H1 (cell line): ENCODE data around the gene FANCL. TPM values are rescaled to one million over a fixed set of nuclear protein-coding genes. Genes with fewer than 3 reads are reported as not detected.

Experiments used
- CTCF ChIA-PET: fragments of 300-600 bp; sonication (Branson Sonifier 250); formaldehyde crosslinking; loops from one replicate; lab custom pipeline; 2021; ENCODE audit not compliant: partially characterized antibody; lab: Charles Lee
- POLR2A ChIA-PET: fragments of 300-600 bp; sonication (Branson Sonifier 250); formaldehyde crosslinking; loops from one replicate; lab custom pipeline; 2021; ENCODE audit warnings: inconsistent platforms; ENCODE audit not compliant: partially characterized antibody; lab: Charles Lee
- DNase-seq, 2 experiments: peaks; one replicate each; pipeline versions ENCODE4 v3.0.0 to v3.0.0-alpha.2; 2010 to 2022; ENCODE audit warnings: low spot score in 2 of 2, low read depth in 1 of 2, mixed read lengths in 1 of 2
- FAIRE-seq: peaks from 2 replicates; lab custom pipeline; 2011; peaks lifted over from hg19 to GRCh38; lab: Jason Lieb, UNC
- H2AFZ ChIP-seq: 2 replicates; pipeline ENCODE4 v1.8.1; 2012; ENCODE audit warnings: low read length, inconsistent platforms
- H2AK5ac ChIP-seq: 2 replicates; pipeline ENCODE4 v1.6.1; 2013; ENCODE audit warnings: low read depth, low read length
- H2BK120ac ChIP-seq: replicated peaks from 2 replicates; pipeline ENCODE3; 2013; ENCODE audit warnings: low read depth, low read length, inconsistent platforms
- H2BK12ac ChIP-seq: 2 replicates; pipeline ENCODE4 v1.6.1; 2013; ENCODE audit warnings: low read depth, low read length
- H2BK15ac ChIP-seq: 2 replicates; pipeline ENCODE4 v1.6.1; 2013; ENCODE audit warnings: low read length
- H2BK20ac ChIP-seq: 2 replicates; pipeline ENCODE4 v1.6.1; 2013; ENCODE audit warnings: low read length
- H2BK5ac ChIP-seq: 2 replicates; pipeline ENCODE4 v1.6.1; 2013; ENCODE audit warnings: low read depth, low read length
- H3K14ac ChIP-seq: 2 replicates; pipeline ENCODE4 v1.6.1; 2013; ENCODE audit warnings: inconsistent platforms; ENCODE audit not compliant: insufficient read length
- H3K18ac ChIP-seq: 2 replicates; pipeline ENCODE4 v1.6.1; 2013; ENCODE audit warnings: low read length; ENCODE audit errors: extremely low read depth
- H3K23ac ChIP-seq: 2 replicates; pipeline ENCODE4 v1.6.1; 2013; ENCODE audit warnings: inconsistent platforms; ENCODE audit not compliant: insufficient read length
- H3K23me2 ChIP-seq: 2 replicates; pipeline ENCODE4 v1.6.1; 2013; ENCODE audit warnings: low read depth, low read length
- H3K27ac ChIP-seq: 2 replicates; pipeline ENCODE4 v1.6.1; 2011; ENCODE audit warnings: low read depth, low read length, inconsistent platforms
- H3K27me3 ChIP-seq, 4 experiments: replicated peaks in 1 of 4; 1 replicate in 1 of 4; 2 replicates in 3 of 4; pipeline versions ENCODE4 v1.6.1 to v1.8.1; 2011 to 2013; ENCODE audit warnings: low read length in 3 of 4, mild to moderate bottlenecking in 3 of 4, inconsistent platforms in 2 of 4, mixed read lengths in 2 of 4, moderate library complexity in 1 of 4; ENCODE audit not compliant: control insufficient read depth in 3 of 4, insufficient read depth in 3 of 4; ENCODE audit errors: extremely low read depth in 1 of 4
- H3K36me3 ChIP-seq, 4 experiments: 2 replicates each; pipeline versions ENCODE4 v1.6.1 to v1.8.1; 2011 to 2013; ENCODE audit warnings: mild to moderate bottlenecking in 4 of 4, low read length in 3 of 4, moderate library complexity in 2 of 4, control low read depth in 1 of 4, inconsistent platforms in 1 of 4; ENCODE audit not compliant: insufficient read depth in 4 of 4, control insufficient read depth in 2 of 4
- H3K4ac ChIP-seq: replicated peaks from 2 replicates; pipeline ENCODE3; 2013; ENCODE audit warnings: low read length, low read depth, mixed read lengths, inconsistent platforms; ENCODE audit not compliant: insufficient read length
- H3K4me1 ChIP-seq, 4 experiments: replicated peaks in 1 of 4; 1 replicate in 1 of 4; 2 replicates in 3 of 4; pipeline versions ENCODE4 v1.6.1 to v1.8.1; 2011 to 2013; ENCODE audit warnings: low read length in 3 of 4, inconsistent platforms in 2 of 4, mixed read lengths in 1 of 4; ENCODE audit not compliant: insufficient read depth in 4 of 4, control insufficient read depth in 3 of 4
- H3K4me2 ChIP-seq, 2 experiments: 2 replicates each; pipeline versions ENCODE4 v1.6.1 to v1.8.1; 2011 to 2013; ENCODE audit warnings: low read depth in 2 of 2, low read length in 2 of 2, control low read depth in 1 of 2, inconsistent platforms in 1 of 2, mild to moderate bottlenecking in 1 of 2; ENCODE audit not compliant: insufficient read depth in 1 of 2
- H3K4me3 ChIP-seq, 4 experiments: fragments of 200-600, 300-600 bp in 1 of 4; sonication (generic), shearing (Covaris generic), sonication (Bioruptor Twin) in 1 of 4; 2 replicates each; pipeline versions ENCODE4 v1.5.1 to v1.8.1; 2011 to 2016; ENCODE audit warnings: low read length in 4 of 4, low read depth in 3 of 4, control low read depth in 2 of 4, inconsistent platforms in 2 of 4, mild to moderate bottlenecking in 2 of 4, mixed read lengths in 1 of 4, moderate library complexity in 1 of 4; ENCODE audit not compliant: insufficient read depth in 2 of 4; ENCODE audit errors: extremely low read depth in 1 of 4
- H3K56ac ChIP-seq: replicated peaks from 2 replicates; pipeline ENCODE3; 2013; ENCODE audit warnings: low read depth, mild to moderate bottlenecking, mixed read lengths, low read length, inconsistent platforms; ENCODE audit not compliant: insufficient read length
- H3K79me1 ChIP-seq: 2 replicates; pipeline ENCODE4 v1.6.1; 2013; ENCODE audit warnings: low read depth, low read length, control low read depth
- H3K79me2 ChIP-seq, 2 experiments: 2 replicates each; pipeline versions ENCODE4 v1.6.1 to v1.8.1; 2012 to 2013; ENCODE audit warnings: low read length in 2 of 2, mild to moderate bottlenecking in 2 of 2, inconsistent platforms in 1 of 2; ENCODE audit not compliant: insufficient read depth in 2 of 2, control insufficient read depth in 1 of 2
- H3K9ac ChIP-seq, 4 experiments: replicated peaks in 1 of 4; 1 replicate in 1 of 4; 2 replicates in 3 of 4; pipeline versions ENCODE4 v1.6.1 to v1.8.1; 2011 to 2013; ENCODE audit warnings: low read depth in 3 of 4, low read length in 3 of 4, control low read depth in 2 of 4, mild to moderate bottlenecking in 2 of 4, moderate library complexity in 2 of 4, inconsistent platforms in 1 of 4; ENCODE audit errors: extremely low read depth in 1 of 4
- H3K9me3 ChIP-seq, 2 experiments: 2 replicates each; pipeline versions ENCODE4 v1.6.1 to v1.8.1; 2012 to 2013; ENCODE audit warnings: mild to moderate bottlenecking in 2 of 2, moderate library complexity in 2 of 2, control low read depth in 1 of 2, inconsistent platforms in 1 of 2, low read depth in 1 of 2, low read length in 1 of 2, mixed read lengths in 1 of 2; ENCODE audit not compliant: insufficient read depth in 2 of 2
- H4K20me1 ChIP-seq, 2 experiments: replicated peaks in 1 of 2; 2 replicates each; pipeline versions ENCODE3 to v1.8.1; 2011 to 2013; ENCODE audit warnings: inconsistent platforms in 2 of 2, low read length in 2 of 2, mild to moderate bottlenecking in 1 of 2; ENCODE audit not compliant: insufficient read depth in 2 of 2, control insufficient read depth in 1 of 2
- H4K5ac ChIP-seq: 2 replicates; pipeline ENCODE4 v1.6.1; 2013; ENCODE audit warnings: low read length, low read depth, mixed read lengths, inconsistent platforms; ENCODE audit not compliant: insufficient read length
- H4K8ac ChIP-seq: 2 replicates; pipeline ENCODE4 v1.8.0; 2013; ENCODE audit warnings: mild to moderate bottlenecking, moderate library complexity, low read length, inconsistent platforms; ENCODE audit not compliant: insufficient read depth; ENCODE audit errors: extremely low read depth
- H4K91ac ChIP-seq: replicated peaks from 2 replicates; pipeline ENCODE3; 2013; ENCODE audit warnings: low read length, mixed read lengths, inconsistent platforms; ENCODE audit not compliant: insufficient read length
- CREB1 ChIP-seq: IDR thresholded peaks from 2 replicates; pipeline ENCODE4 v1.6.1; 2012; ENCODE audit warnings: inconsistent platforms
- CTBP2 ChIP-seq: IDR thresholded peaks from 2 replicates; pipeline ENCODE4 v1.7.0; 2011; ENCODE audit warnings: borderline replicate concordance, mild to moderate bottlenecking, moderate library complexity, mixed read lengths, low read length; ENCODE audit not compliant: insufficient read depth, insufficient read length
- EZH2 ChIP-seq: fragments of 200-600 bp; sonication (generic); IDR thresholded peaks from 2 replicates; pipeline ENCODE4 v1.7.1; 2012; ENCODE audit warnings: low read depth, mild to moderate bottlenecking, moderate library complexity, low read length, inconsistent platforms; ENCODE audit not compliant: severe bottlenecking
- FOSL1 ChIP-seq: IDR thresholded peaks from 2 replicates; pipeline ENCODE4 v1.6.1; 2011; ENCODE audit warnings: mild to moderate bottlenecking, low read depth, low read length, moderate library complexity; ENCODE audit not compliant: insufficient read depth
- JUND ChIP-seq: IDR thresholded peaks from 2 replicates; pipeline ENCODE4 v1.6.1; 2011; ENCODE audit warnings: mild to moderate bottlenecking, improper control_type of control experiment, low read length
- KDM1A ChIP-seq: fragments of 200-600, 300-600 bp; sonication (generic); IDR thresholded peaks from 2 replicates; pipeline ENCODE4 v1.7.1; 2016; ENCODE audit warnings: mild to moderate bottlenecking, low read length, borderline replicate concordance
- RAD21 ChIP-seq, 2 experiments: IDR thresholded peaks in 1 of 2; conservative IDR thresholded peaks in 1 of 2; 2 replicates each; pipeline ENCODE4 v1.6.1; 2011; ENCODE audit warnings: low read depth in 2 of 2, low read length in 2 of 2, improper control_type of control experiment in 1 of 2, inconsistent platforms in 1 of 2, mild to moderate bottlenecking in 1 of 2, moderate library complexity in 1 of 2
- RBBP5 ChIP-seq: IDR thresholded peaks from 2 replicates; pipeline ENCODE4 v1.7.1; 2012; ENCODE audit warnings: low read depth, mild to moderate bottlenecking, inconsistent platforms, low read length, moderate library complexity, borderline replicate concordance
- RXRA ChIP-seq: IDR thresholded peaks from 2 replicates; pipeline ENCODE4 v1.6.1; 2011; ENCODE audit warnings: low read depth, mild to moderate bottlenecking, low read length, moderate library complexity; ENCODE audit not compliant: insufficient read depth
- WGBS, 2 experiments: shearing (Covaris generic) in 1 of 2; methylation state at CpG; one replicate each; pipeline versions ENCODE4 v1.1.6 to v1.1.7; 2013 to 2015; ENCODE audit warnings: low lambda C conversion rate in 2 of 2, mixed read lengths in 2 of 2, inconsistent platforms in 1 of 2, low coverage in 1 of 2, missing lambda C conversion rate in 1 of 2; ENCODE audit not compliant: insufficient replicate concordance in 2 of 2, insufficient coverage in 1 of 2, insufficient read length in 1 of 2; ENCODE audit errors: extremely low coverage in 1 of 2, missing lambda C conversion rate in 1 of 2; 5-methylcytosine and 5-hydroxymethylcytosine counted together
- polyA plus RNA-seq, 7 experiments: library from polyadenylated mRNA; depleted of rRNA in 3 of 7; stranded (reverse) in 5 of 7; unstranded in 2 of 7; fragments of >200 nt in 5 of 7; fragments of 200-250 nt in 2 of 7; gene quantifications; 1 replicate in 5 of 7; 2 replicates in 1 of 7; 4 replicates in 1 of 7; pipeline versions ENCODE4 v1.2.1 to v1.2.3, GENCODE V29; 2011 to 2013; ENCODE audit warnings: missing spikeins in 2 of 7, mixed read lengths in 2 of 7
- total RNA-seq: library from RNA; stranded (reverse); fragmentation: NEBNext Ultra II Directional; extraction: Animal tissue kit (Norgen Biotek cat#: 25700); gene quantifications from 2 replicates; pipeline ENCODE4 v1.2.1, GENCODE V29; 2021
- TF ChIP-seq, protein P1 (sequence below), 3 experiments: IDR thresholded peaks; 1 replicate in 2 of 3; 2 replicates in 1 of 3; pipeline versions ENCODE4 v1.5.1 to v1.6.1; 2011; ENCODE audit warnings: low read length in 3 of 3, mild to moderate bottlenecking in 3 of 3, inconsistent platforms in 2 of 3, low read depth in 1 of 3, moderate library complexity in 1 of 3; ENCODE audit not compliant: insufficient read depth in 1 of 3; ENCODE audit errors: control extremely low read depth in 1 of 3

Gene FANCL
- total and polyA plus RNA-seq, 2 of the 8 experiments (the other 6 are each of a cell fraction or from before 2014, with no cell fraction given) = 38.7 to 55.9 TPM

DNA sequence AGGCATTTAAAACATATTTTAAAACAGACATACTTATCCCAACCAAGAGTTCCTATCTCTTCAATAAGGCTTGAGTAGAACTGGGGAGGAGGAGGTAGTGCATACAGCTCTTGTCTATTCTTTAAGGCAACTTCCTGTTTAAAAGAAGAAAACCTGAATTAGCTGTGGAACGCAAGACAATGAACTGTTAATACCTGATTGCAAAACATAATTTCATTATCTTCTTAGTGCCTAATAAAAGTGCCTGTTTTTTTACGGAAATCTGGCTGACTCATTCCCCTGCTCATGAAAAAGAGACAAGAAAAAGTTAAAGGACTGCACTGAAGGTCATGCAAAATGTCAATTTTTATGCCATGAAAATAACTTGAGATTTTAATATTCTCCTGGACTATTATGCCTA lies 19.2 kb downstream of the FANCL start:
- H3K4ac ChIP-seq = no peak overlapping the region
- H3K27me3 ChIP-seq = no peaks in the 10 kb centered on the region
- H2BK120ac ChIP-seq = no peak overlapping the region
- no peak overlapping the region for H3K9ac ChIP-seq
- H2AFZ ChIP-seq = no peak overlapping the region
- peaks cover 0 to 43% of the 10 kb centered on the region in 2 experiments; a peak in 2 of 4 replicates for H3K79me2 ChIP-seq
- POLR2A ChIA-PET = no interaction called here
- no peak overlapping the region for H3K14ac ChIP-seq
- 85% methylated on average over 2 of the region's 2 CpGs; no CpG with 5 or more reads in 1 of the 2 experiments for WGBS, 2 experiments
- no peak overlapping the region for H3K4me3 ChIP-seq
- H3K79me1 ChIP-seq = no peaks in the 10 kb centered on the region
- H3K56ac ChIP-seq = no peak overlapping the region
- no peaks in the 10 kb centered on the region for H3K9me3 ChIP-seq
- H3K36me3 ChIP-seq = peaks cover 0 to 32% (median 9%) of the 10 kb centered on the region in 4 experiments; a peak in 4 of 8 replicates
- TF ChIP-seq RBBP5 (no peak), FOSL1 (no peak), CREB1 (no peak), RAD21 (IDR thresholded peaks at IDR 0.05 in 1 of 2, conservative IDR thresholded peaks at IDR 0.05 in 1 of 2; ENCODE audit: low read depth in 2 of 2, low read length in 2 of 2) (no peak), CTBP2 (no peak), KDM1A (no peak), RXRA (no peak), JUND (no peak), EZH2 (no peak)
- TF ChIP-seq, protein P1, sequence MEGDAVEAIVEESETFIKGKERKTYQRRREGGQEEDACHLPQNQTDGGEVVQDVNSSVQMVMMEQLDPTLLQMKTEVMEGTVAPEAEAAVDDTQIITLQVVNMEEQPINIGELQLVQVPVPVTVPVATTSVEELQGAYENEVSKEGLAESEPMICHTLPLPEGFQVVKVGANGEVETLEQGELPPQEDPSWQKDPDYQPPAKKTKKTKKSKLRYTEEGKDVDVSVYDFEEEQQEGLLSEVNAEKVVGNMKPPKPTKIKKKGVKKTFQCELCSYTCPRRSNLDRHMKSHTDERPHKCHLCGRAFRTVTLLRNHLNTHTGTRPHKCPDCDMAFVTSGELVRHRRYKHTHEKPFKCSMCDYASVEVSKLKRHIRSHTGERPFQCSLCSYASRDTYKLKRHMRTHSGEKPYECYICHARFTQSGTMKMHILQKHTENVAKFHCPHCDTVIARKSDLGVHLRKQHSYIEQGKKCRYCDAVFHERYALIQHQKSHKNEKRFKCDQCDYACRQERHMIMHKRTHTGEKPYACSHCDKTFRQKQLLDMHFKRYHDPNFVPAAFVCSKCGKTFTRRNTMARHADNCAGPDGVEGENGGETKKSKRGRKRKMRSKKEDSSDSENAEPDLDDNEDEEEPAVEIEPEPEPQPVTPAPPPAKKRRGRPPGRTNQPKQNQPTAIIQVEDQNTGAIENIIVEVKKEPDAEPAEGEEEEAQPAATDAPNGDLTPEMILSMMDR (IDR thresholded peaks at IDR 0.05; ENCODE audit: control extremely low read depth in 1 of 3, insufficient read depth in 1 of 3, low read depth in 1 of 3, low read length in 3 of 3) = no peak
- H2BK5ac ChIP-seq = no peak overlapping the region
- H2AK5ac ChIP-seq = no peak overlapping the region
- H4K91ac ChIP-seq = no peak overlapping the region
- H3K23ac ChIP-seq = no peak overlapping the region
- H3K4me2 ChIP-seq = no peak overlapping the region
- H2BK12ac ChIP-seq = no peak overlapping the region
- FAIRE-seq (no peak), DNase-seq (no peak)
- H2BK20ac ChIP-seq = no peak overlapping the region
- no peak overlapping the region for H4K5ac ChIP-seq
- no peaks in the 10 kb centered on the region for H3K23me2 ChIP-seq
- no peak overlapping the region for H4K8ac ChIP-seq
- H3K4me1 ChIP-seq = no peaks in the 10 kb centered on the region
- no peak overlapping the region for H2BK15ac ChIP-seq
- CTCF ChIA-PET = no interaction called here
- no peak overlapping the region for H3K27ac ChIP-seq
- H3K18ac ChIP-seq = no peak overlapping the region
- H4K20me1 ChIP-seq = no peaks in the 10 kb centered on the region
